ENCODE measurements around the gene NCAPH2. TPM values are rescaled to one million over a fixed set of nuclear protein-coding genes. Genes with fewer than 3 reads are reported as not detected.
A peak's percentile ranks its signal among the peaks of the same experiment; 100 is the strongest.

Gene NCAPH2
- total and polyA plus RNA-seq, 2 of the 13 experiments (the other 11 are each of a cell fraction or from before 2014, with no cell fraction given) = 28.1 to 64.4 TPM

DNA sequence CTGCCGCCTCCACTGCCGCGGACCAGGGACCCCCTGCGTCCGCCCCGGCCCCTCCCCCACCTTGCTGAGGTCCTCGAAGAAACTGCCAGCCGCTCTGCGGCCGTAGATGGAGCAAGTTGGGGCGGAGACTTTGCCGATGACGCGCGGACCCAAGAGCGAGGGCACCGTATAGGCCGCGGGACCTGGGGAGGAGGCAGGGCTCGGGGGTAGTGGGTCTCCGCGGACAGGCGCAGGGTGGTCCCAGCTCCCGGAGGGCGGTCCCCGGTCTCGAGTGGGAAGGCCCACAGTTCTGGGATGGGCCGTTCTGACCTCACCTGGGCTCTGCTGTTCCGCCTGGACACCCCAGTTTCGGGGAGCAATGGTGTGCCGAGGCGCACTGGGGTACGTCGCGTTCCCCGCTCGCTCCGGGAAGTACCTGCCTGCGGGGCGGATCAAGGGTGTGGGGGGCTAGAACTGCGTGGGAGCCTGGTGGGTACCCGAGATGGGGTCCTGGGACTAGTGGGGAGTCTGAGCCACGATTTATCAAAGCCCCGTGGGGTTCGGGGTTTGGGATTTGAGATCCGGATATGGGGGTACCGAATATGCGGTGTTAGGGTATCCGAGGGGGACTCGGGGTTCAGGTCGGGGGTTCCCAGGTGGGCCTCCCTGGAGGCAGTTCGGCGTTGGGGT lies 23.0 kb downstream of the NCAPH2 start (continued):
- TF ChIP-seq, protein P1, sequence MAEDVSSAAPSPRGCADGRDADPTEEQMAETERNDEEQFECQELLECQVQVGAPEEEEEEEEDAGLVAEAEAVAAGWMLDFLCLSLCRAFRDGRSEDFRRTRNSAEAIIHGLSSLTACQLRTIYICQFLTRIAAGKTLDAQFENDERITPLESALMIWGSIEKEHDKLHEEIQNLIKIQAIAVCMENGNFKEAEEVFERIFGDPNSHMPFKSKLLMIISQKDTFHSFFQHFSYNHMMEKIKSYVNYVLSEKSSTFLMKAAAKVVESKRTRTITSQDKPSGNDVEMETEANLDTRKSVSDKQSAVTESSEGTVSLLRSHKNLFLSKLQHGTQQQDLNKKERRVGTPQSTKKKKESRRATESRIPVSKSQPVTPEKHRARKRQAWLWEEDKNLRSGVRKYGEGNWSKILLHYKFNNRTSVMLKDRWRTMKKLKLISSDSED (CRISPR knock-in tag; IDR thresholded peaks at IDR 0.05) = no peak
- TF ChIP-seq STAT5B (CRISPR knock-in tag; IDR thresholded peaks at IDR 0.05) (no peak), IKZF1 (IDR thresholded peaks at IDR 0.05) (no peak), ZSCAN21 (CRISPR knock-in tag; IDR thresholded peaks at IDR 0.05; ENCODE audit: borderline replicate concordance) (no peak; the same call in 1 of the 2 replicates), ZC3H13 (CRISPR knock-in tag; IDR thresholded peaks at IDR 0.05) (peak; percentile 82), ZNF451 (CRISPR knock-in tag; IDR thresholded peaks at IDR 0.05) (no peak), FOXK1 (CRISPR knock-in tag; IDR thresholded peaks at IDR 0.05; ENCODE audit: borderline replicate concordance, low read depth) (no peak), RBM22 (optimal IDR thresholded peaks at IDR 0.05; ENCODE audit: low read length) (peak; percentile 23), ZNF678 (CRISPR knock-in tag; IDR thresholded peaks at IDR 0.05) (no peak), RAD21 (CRISPR knock-in tag; IDR thresholded peaks at IDR 0.05) (no peak), TOPORS (CRISPR knock-in tag; IDR thresholded peaks at IDR 0.05) (peak; percentile 84; the same call in 1 of the 2 replicates), ATF5 (CRISPR knock-in tag; IDR thresholded peaks at IDR 0.05; ENCODE audit: low read depth) (no peak), SRF (IDR thresholded peaks at IDR 0.05; ENCODE audit: low read depth, low read length) (no peak), MXI1 (IDR thresholded peaks at IDR 0.05; ENCODE audit: borderline replicate concordance, low read depth, low read length) (no peak; the same call in 2 of the 3 replicates), ZNF383 (CRISPR knock-in tag; IDR thresholded peaks at IDR 0.05; ENCODE audit: borderline replicate concordance) (no peak), HINFP (CRISPR knock-in tag; IDR thresholded peaks at IDR 0.05; ENCODE audit: low read depth) (no peak), EED (CRISPR knock-in tag; IDR thresholded peaks at IDR 0.05) (0 out of 2 replicates have a peak, but pooled peaks have one; percentile 38)
- TF ChIP-seq, protein P2, sequence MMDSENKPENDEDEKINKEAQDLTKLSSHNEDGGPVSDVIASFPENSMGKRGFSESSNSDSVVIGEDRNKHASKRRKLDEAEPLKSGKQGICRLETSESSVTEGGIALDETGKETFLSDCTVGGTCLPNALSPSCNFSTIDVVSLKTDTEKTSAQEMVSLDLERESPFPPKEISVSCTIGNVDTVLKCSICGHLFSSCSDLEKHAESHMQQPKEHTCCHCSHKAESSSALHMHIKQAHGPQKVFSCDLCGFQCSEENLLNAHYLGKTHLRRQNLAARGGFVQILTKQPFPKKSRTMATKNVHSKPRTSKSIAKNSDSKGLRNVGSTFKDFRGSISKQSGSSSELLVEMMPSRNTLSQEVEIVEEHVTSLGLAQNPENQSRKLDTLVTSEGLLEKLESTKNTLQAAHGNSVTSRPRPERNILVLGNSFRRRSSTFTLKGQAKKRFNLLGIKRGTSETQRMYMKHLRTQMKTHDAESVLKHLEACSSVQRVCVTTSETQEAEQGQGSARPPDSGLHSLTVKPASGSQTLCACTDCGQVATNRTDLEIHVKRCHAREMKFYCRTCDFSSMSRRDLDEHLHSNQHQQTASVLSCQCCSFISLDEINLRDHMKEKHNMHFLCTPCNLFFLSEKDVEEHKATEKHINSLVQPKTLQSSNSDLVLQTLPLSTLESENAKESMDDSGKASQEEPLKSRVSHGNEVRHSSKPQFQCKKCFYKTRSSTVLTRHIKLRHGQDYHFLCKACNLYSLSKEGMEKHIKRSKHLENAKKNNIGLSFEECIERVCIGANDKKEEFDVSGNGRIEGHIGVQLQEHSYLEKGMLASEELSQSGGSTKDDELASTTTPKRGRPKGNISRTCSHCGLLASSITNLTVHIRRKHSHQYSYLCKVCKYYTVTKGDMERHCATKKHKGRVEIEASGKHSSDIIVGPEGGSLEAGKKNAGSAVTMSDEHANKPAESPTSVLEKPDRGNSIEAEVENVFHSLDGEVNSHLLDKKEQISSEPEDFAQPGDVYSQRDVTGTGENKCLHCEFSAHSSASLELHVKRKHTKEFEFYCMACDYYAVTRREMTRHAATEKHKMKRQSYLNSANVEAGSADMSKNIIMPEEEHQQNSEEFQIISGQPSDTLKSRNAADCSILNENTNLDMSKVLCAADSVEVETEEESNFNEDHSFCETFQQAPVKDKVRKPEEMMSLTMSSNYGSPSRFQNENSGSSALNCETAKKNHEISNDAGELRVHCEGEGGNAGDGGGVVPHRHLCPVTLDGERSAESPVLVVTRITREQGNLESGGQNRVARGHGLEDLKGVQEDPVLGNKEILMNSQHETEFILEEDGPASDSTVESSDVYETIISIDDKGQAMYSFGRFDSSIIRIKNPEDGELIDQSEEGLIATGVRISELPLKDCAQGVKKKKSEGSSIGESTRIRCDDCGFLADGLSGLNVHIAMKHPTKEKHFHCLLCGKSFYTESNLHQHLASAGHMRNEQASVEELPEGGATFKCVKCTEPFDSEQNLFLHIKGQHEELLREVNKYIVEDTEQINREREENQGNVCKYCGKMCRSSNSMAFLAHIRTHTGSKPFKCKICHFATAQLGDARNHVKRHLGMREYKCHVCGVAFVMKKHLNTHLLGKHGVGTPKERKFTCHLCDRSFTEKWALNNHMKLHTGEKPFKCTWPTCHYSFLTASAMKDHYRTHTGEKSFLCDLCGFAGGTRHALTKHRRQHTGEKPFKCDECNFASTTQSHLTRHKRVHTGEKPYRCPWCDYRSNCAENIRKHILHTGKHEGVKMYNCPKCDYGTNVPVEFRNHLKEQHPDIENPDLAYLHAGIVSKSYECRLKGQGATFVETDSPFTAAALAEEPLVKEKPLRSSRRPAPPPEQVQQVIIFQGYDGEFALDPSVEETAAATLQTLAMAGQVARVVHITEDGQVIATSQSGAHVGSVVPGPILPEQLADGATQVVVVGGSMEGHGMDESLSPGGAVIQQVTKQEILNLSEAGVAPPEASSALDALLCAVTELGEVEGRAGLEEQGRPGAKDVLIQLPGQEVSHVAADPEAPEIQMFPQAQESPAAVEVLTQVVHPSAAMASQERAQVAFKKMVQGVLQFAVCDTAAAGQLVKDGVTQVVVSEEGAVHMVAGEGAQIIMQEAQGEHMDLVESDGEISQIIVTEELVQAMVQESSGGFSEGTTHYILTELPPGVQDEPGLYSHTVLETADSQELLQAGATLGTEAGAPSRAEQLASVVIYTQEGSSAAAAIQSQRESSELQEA (CRISPR knock-in tag; IDR thresholded peaks at IDR 0.05; ENCODE audit: not compliant biosample characterization) = no peak

Data from HepG2 (cell line).